Mesenchymal stem cell (in vitro differentiated cells and primary cell): Measurements from ENCODE around the gene JUN. TPM values are rescaled to one million over a fixed set of nuclear protein-coding genes. Genes with fewer than 3 reads are reported as not detected.

ENCODE experiments used
- DNase-seq: peaks from one replicate; pipeline ENCODE4 v3.0.0-alpha.2; 2013
- H2AFZ ChIP-seq: one replicate; pipeline ENCODE4 v1.6.1; 2013; ENCODE audit warnings: low read depth, mild to moderate bottlenecking, control low read depth, inconsistent platforms, low read length, moderate library complexity
- H2AK5ac ChIP-seq: 2 replicates; pipeline ENCODE4 v1.6.1; 2013; ENCODE audit warnings: low read length, moderate library complexity, mild to moderate bottlenecking, inconsistent platforms; ENCODE audit not compliant: severe bottlenecking
- H2BK120ac ChIP-seq: one replicate; pipeline ENCODE4 v1.6.1; 2013; ENCODE audit warnings: low read depth, mild to moderate bottlenecking, inconsistent platforms, low read length, moderate library complexity
- H2BK12ac ChIP-seq, 2 experiments: one replicate each; pipeline ENCODE4 v1.6.1; 2013; ENCODE audit warnings: inconsistent platforms in 2 of 2, low read length in 2 of 2, mild to moderate bottlenecking in 2 of 2, moderate library complexity in 2 of 2, control low read depth in 1 of 2
- H2BK15ac ChIP-seq: one replicate; pipeline ENCODE4 v1.6.1; 2013; ENCODE audit warnings: mild to moderate bottlenecking, low read depth, inconsistent platforms; ENCODE audit not compliant: poor library complexity, severe bottlenecking
- H2BK5ac ChIP-seq: 2 replicates; pipeline ENCODE4 v1.6.1; 2013; ENCODE audit warnings: low read depth, mild to moderate bottlenecking, low read length, control low read depth, inconsistent platforms; ENCODE audit not compliant: poor library complexity, severe bottlenecking
- H3K14ac ChIP-seq, 2 experiments: one replicate each; pipeline ENCODE4 v1.6.1; 2013; ENCODE audit warnings: inconsistent platforms in 2 of 2, low read length in 2 of 2, control low read depth in 1 of 2, mild to moderate bottlenecking in 1 of 2, moderate library complexity in 1 of 2
- H3K18ac ChIP-seq, 2 experiments: one replicate each; pipeline ENCODE4 v1.6.1; 2013; ENCODE audit warnings: inconsistent platforms in 2 of 2, low read length in 2 of 2, control low read depth in 1 of 2, low read depth in 1 of 2, mild to moderate bottlenecking in 1 of 2
- H3K23ac ChIP-seq, 2 experiments: one replicate each; pipeline ENCODE4 v1.6.1; 2013; ENCODE audit warnings: inconsistent platforms in 2 of 2, low read length in 2 of 2, mild to moderate bottlenecking in 2 of 2, moderate library complexity in 2 of 2, control low read depth in 1 of 2
- H3K27ac ChIP-seq: 2 replicates; pipeline ENCODE4 v1.5.1; 2013; ENCODE audit warnings: mild to moderate bottlenecking, moderate library complexity, low read length, control low read depth, inconsistent platforms; ENCODE audit not compliant: poor library complexity, severe bottlenecking
- H3K27me3 ChIP-seq, 2 experiments: 2 replicates each; pipeline versions ENCODE4 v1.6.1 to v1.7.0; 2013; ENCODE audit warnings: low read length in 2 of 2, mild to moderate bottlenecking in 2 of 2, moderate library complexity in 2 of 2, control low read depth in 1 of 2, inconsistent platforms in 1 of 2; ENCODE audit not compliant: control insufficient read depth in 1 of 2, insufficient read depth in 1 of 2
- H3K36me3 ChIP-seq, 2 experiments: 2 replicates each; pipeline versions ENCODE4 v1.6.1 to v1.7.0; 2013; ENCODE audit warnings: low read length in 2 of 2, control low read depth in 1 of 2, inconsistent platforms in 1 of 2, low read depth in 1 of 2, mild to moderate bottlenecking in 1 of 2; ENCODE audit not compliant: insufficient read depth in 2 of 2, control insufficient read depth in 1 of 2
- H3K4ac ChIP-seq, 2 experiments: one replicate each; pipeline ENCODE4 v1.6.1; 2013; ENCODE audit warnings: inconsistent platforms in 2 of 2, low read length in 2 of 2, mild to moderate bottlenecking in 2 of 2, moderate library complexity in 2 of 2, control low read depth in 1 of 2, low read depth in 1 of 2
- H3K4me1 ChIP-seq: 2 replicates; pipeline ENCODE4 v1.6.1; 2013; ENCODE audit warnings: low read depth, low read length, control low read depth; ENCODE audit not compliant: control insufficient read depth, insufficient read depth
- H3K4me2 ChIP-seq: 2 replicates; pipeline ENCODE4 v1.6.1; 2013; ENCODE audit warnings: low read length, mild to moderate bottlenecking, inconsistent platforms; ENCODE audit not compliant: poor library complexity, severe bottlenecking
- H3K4me3 ChIP-seq, 2 experiments: 2 replicates each; pipeline versions ENCODE4 v1.5.1 to v1.7.0; 2013; ENCODE audit warnings: low read length in 2 of 2, mild to moderate bottlenecking in 2 of 2, control low read depth in 1 of 2, low read depth in 1 of 2; ENCODE audit not compliant: insufficient read depth in 1 of 2
- H3K79me1 ChIP-seq: replicated peaks from 2 replicates; pipeline ENCODE4 v1.6.1; 2013; ENCODE audit warnings: mild to moderate bottlenecking, control low read depth, low read length, inconsistent platforms; ENCODE audit not compliant: poor library complexity, severe bottlenecking
- H3K9ac ChIP-seq: 2 replicates; pipeline ENCODE4 v1.7.0; 2013; ENCODE audit warnings: mild to moderate bottlenecking, low read length, moderate library complexity
- H3K9me3 ChIP-seq: 2 replicates; pipeline ENCODE4 v1.7.0; 2013; ENCODE audit warnings: mild to moderate bottlenecking, low read length; ENCODE audit not compliant: control insufficient read depth
- H4K8ac ChIP-seq: one replicate; pipeline ENCODE4 v1.6.1; 2013; ENCODE audit warnings: inconsistent platforms, mild to moderate bottlenecking, low read length, moderate library complexity
- H4K91ac ChIP-seq: one replicate; pipeline ENCODE4 v1.6.1; 2013; ENCODE audit warnings: mild to moderate bottlenecking, low read length, inconsistent platforms
- WGBS: methylation state at CpG from one replicate; pipeline ENCODE4 v1.1.7; 2013; ENCODE audit warnings: mixed read lengths; 5-methylcytosine and 5-hydroxymethylcytosine counted together
- polyA plus RNA-seq, 2 experiments: library from polyadenylated mRNA; stranded (reverse); fragments of 200-250 nt; gene quantifications; one replicate each; pipeline ENCODE4 v1.2.3, GENCODE V29; 2013

The JUN gene
- 118 TPM for polyA plus RNA-seq (2013, experiment 1 of 2)
- 114 TPM for polyA plus RNA-seq (2013, experiment 2 of 2)

GRCh38 chr1:58783993-58784757 lies at the start of gene JUN:
Gene JUN (minus strand): TSS chr1:58784047. CDS start chr1:58783070, 977 bp downstream.
- H2BK12ac ChIP-seq, result peak within 1 kb of the TSS; percentile 85 to 89
- H3K4me2 ChIP-seq, result peak within 1 kb of the TSS; percentile 86
- no peaks in the 10 kb centered on the region for H3K79me1 ChIP-seq
- peaks cover 14 to 26% of the 10 kb centered on the region in 2 experiments for H3K36me3 ChIP-seq
- H3K9me3 ChIP-seq, result peaks cover 7% of the 10 kb centered on the region
- peak within 1 kb of the TSS; percentile 85 to 100 for H3K18ac ChIP-seq
- peak within 1 kb of the TSS; percentile 96 for H3K27ac ChIP-seq
- peak within 1 kb of the TSS; percentile 99 for H4K8ac ChIP-seq
- peak within 1 kb of the TSS; percentile 100 for H2BK5ac ChIP-seq
- H3K4me3 ChIP-seq, result peak within 1 kb of the TSS; percentile 80 to 99
- H3K23ac ChIP-seq, result peak within 1 kb of the TSS; percentile 85 to 92
- H2AK5ac ChIP-seq, result peak within 1 kb of the TSS; percentile 95
- peak within 1 kb of the TSS; percentile 70 for H2AFZ ChIP-seq
- H3K4me1 ChIP-seq, result peaks cover 4% of the 10 kb centered on the region
- peak within 1 kb of the TSS; percentile 95 for H4K91ac ChIP-seq
- peak within 1 kb of the TSS; percentile 100 for H2BK15ac ChIP-seq
- no peaks in the 10 kb centered on the region for H3K27me3 ChIP-seq
- peak within 1 kb of the TSS; percentile 12 to 88 for H3K14ac ChIP-seq
- peak within 1 kb of the TSS; percentile 89 to 95 for H3K4ac ChIP-seq
- peak within 1 kb of the TSS; percentile 100 for H3K9ac ChIP-seq
- H2BK120ac ChIP-seq, result peak within 1 kb of the TSS; percentile 99
- WGBS, result under 1% methylated on average over 47 of the region's 57 CpGs
- DNase-seq, result peak; percentile 100

DNA sequence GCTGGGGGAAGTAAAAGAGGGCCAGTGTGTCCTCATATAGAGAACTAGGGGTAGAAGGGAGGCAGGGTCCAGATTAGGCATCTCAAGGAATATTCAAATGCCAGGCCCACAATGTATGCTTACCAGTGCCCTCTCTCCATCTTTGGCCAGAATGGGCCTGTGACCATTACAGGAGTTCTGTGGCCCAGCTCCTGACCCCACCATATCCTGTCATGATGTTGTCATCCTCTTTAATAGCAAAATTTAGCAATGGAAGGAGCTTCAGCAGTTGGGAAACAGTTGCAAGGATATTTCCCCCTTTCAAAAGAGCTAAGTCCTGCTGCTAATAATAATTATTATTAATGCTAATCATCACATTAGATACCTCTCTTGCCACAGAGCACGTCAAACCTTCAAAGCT lies 49.3 kb upstream of the JUN start:
- Histone ChIP-seq H2BK120ac (no peak overlapping the region), H3K23ac (no peak overlapping the region), H2AFZ (no peak overlapping the region), H4K8ac (no peak overlapping the region), H3K79me1 (no peaks in the 10 kb centered on the region), H2BK5ac (no peak overlapping the region), H3K36me3 (no peaks in the 10 kb centered on the region), H2AK5ac (no peak overlapping the region), H4K91ac (no peak overlapping the region), H3K9me3 (peaks cover 8% of the 10 kb centered on the region), H3K27ac (no peak overlapping the region), H3K4me2 (no peak overlapping the region), H3K18ac (no peak overlapping the region), H3K27me3 (no peaks in the 10 kb centered on the region), H2BK15ac (no peak overlapping the region), H3K14ac (no peak overlapping the region), H3K4ac (no peak overlapping the region), H3K9ac (no peak overlapping the region), H2BK12ac (no peak overlapping the region), H3K4me3 (no peak overlapping the region), H3K4me1 (no peaks in the 10 kb centered on the region)
- 100% methylated on average over 1 of the region's 1 CpG for WGBS
- no peak for DNase-seq

- peak overlapping the region; percentile 10 for H3K9ac ChIP-seq
- no peak for DNase-seq
- no peak overlapping the region for H3K27ac ChIP-seq
- no peak overlapping the region for H2AK5ac ChIP-seq
- no peaks in the 10 kb centered on the region for H3K79me1 ChIP-seq
- no peak overlapping the region for H2BK120ac ChIP-seq
- H3K14ac ChIP-seq, result no peak overlapping the region
- no peak overlapping the region for H3K23ac ChIP-seq
- H3K4me3 ChIP-seq, result no peak overlapping the region
- WGBS, result no CpG with 5 or more reads among the region's 1 CpG
- H3K27me3 ChIP-seq, result no peaks in the 10 kb centered on the region
- no peak overlapping the region for H2BK12ac ChIP-seq
- no peak overlapping the region for H3K4me2 ChIP-seq
- no peaks in the 10 kb centered on the region for H3K36me3 ChIP-seq
- no peak overlapping the region for H2BK15ac ChIP-seq
- H2AFZ ChIP-seq, result no peak overlapping the region
- H3K4ac ChIP-seq, result no peak overlapping the region
- no peak overlapping the region for H2BK5ac ChIP-seq
- no peak overlapping the region for H4K8ac ChIP-seq
- no peak overlapping the region for H4K91ac ChIP-seq
- no peaks in the 10 kb centered on the region for H3K4me1 ChIP-seq
- no peak overlapping the region for H3K18ac ChIP-seq
- H3K9me3 ChIP-seq, result peaks cover 33% of the 10 kb centered on the region
These were observed 46.4 kb upstream of the JUN start for GRCh38 chr1:58830291-58830690.

DNA sequence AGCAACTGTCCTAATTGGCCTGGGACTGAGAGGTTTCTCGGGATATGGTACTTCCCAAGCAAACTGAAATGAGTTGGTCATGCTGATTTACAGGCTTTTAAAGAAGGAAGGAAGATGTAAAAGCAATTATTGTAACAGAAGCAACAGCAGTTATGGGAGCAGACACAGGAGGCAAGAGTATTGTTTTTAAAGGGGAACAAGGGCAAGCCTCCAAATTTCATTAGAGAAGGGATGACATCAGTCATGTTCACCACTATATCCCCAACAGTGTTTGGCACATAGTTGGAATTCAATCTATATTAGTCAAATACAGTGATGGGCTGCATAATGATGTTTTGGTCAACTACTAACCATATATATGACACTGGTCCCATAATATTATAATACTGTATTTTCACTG lies 46.0 kb upstream of the JUN start:
- DNase-seq, result no peak
- Histone ChIP-seq H3K4me2 (no peak overlapping the region), H2BK5ac (no peak overlapping the region), H3K9me3 (peaks cover 33% of the 10 kb centered on the region), H2BK120ac (no peak overlapping the region), H3K36me3 (no peaks in the 10 kb centered on the region), H3K4me3 (no peak overlapping the region), H4K91ac (no peak overlapping the region), H2AK5ac (no peak overlapping the region), H4K8ac (no peak overlapping the region), H3K14ac (no peak overlapping the region), H3K18ac (no peak overlapping the region), H2BK12ac (no peak overlapping the region), H3K23ac (no peak overlapping the region), H3K9ac (no peak overlapping the region), H2AFZ (no peak overlapping the region), H3K27me3 (no peaks in the 10 kb centered on the region), H3K4me1 (no peaks in the 10 kb centered on the region), H3K79me1 (no peaks in the 10 kb centered on the region), H3K27ac (no peak overlapping the region), H2BK15ac (no peak overlapping the region), H3K4ac (no peak overlapping the region)
- 80% methylated on average over 1 of the region's 1 CpG for WGBS
